NCI-H2196 treated with DMSO at 0.1 percent for 48 hours (cell line): ENCODE results near the gene C12orf42.

Experiments
- DNase-seq: peaks from one replicate; lab custom pipeline; 2025; ENCODE audit not compliant: unreplicated experiment; lab: John Stamatoyannopoulos, UW

C12orf42 gene

DNA sequence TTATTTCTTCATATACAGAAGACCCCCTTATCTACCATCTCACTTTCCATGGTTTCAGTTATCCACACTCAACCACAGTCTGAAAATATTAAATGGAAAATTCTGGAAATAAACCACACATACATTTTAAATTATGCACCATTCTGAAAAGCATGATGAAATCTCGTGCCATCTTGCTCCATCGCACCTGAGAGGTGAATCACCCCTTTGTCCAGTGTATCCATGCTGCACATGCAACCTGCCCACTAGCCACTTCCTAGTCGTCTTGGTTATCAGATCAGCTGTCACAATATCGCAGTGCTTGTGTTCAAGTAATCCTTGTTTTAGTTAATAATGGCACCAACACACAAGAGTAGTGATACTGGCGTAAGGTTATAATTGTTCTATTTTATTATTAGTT, 145.7 kb downstream of the C12orf42 start:
- DNase-seq, result no peak

DNA sequence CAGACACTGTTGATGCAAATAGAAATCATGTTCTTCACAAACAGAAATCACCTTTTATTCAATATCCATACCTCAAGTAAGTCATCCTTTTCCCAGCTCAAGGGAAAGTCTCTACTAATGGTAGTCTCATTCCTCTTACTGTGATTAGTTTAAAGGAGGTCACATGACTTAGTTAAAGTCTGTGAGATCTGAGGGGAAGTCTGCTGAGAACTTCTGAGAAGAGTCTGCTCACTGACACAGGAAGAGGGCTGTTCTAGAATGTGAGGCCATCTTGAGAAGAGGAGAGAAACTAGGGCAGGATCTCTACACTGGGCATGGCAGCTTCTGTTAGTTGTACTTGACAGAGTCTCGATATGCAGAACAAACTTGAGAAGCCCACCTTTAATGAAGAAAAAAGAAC, 146.8 kb downstream of the C12orf42 start:
- DNase-seq, result no peak

DNA sequence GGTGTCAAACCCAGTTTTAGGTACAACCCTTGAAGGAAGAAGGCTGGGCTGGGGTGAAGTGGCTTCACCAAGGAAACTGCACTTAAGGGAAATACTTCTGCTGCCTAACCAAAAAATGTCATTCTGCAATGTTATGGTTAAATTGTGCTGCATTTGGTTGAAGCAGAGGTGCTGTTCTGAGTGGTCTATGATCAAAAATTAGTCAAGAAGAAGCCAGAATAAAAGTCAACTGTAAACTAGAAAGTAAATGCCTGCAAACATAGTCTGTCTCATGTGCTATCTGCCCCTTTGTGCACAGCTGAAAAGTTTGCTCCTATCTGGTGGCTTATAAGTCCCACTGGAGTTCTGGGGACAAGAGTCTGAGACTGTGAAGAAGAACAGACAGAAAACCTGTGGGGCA, 158.8 kb downstream of the C12orf42 start:
- no peak for DNase-seq

GRCh38 chr12:103334466-103334865, 161.3 kb downstream of the C12orf42 start:
- DNase-seq, result no peak

DNA sequence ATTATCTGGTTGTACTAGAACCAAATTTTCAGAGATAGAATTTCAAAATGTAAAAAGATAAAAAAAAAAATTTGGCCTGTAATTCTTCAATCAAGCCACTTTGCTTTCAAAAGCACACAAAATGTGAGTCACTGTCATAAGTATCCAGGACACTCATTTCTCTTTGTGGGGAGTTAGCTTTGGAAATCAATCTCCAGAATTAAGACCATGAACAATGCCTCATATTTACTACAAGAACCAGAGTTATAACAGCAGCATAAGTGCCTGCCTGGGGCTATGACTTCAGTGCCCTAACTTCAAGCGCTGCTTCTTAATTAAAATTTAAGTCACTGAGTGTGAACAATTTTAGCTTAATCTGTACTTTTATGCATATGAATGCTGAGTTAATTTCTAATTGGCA, 162.1 kb downstream of the C12orf42 start:
- no peak for DNase-seq

GRCh38 chr12:103331643-103332042, 164.1 kb downstream of the C12orf42 start:
- no peak for DNase-seq

GRCh38 chr12:103330672-103331071, 165.1 kb downstream of the C12orf42 start:
- DNase-seq, result no peak

DNA sequence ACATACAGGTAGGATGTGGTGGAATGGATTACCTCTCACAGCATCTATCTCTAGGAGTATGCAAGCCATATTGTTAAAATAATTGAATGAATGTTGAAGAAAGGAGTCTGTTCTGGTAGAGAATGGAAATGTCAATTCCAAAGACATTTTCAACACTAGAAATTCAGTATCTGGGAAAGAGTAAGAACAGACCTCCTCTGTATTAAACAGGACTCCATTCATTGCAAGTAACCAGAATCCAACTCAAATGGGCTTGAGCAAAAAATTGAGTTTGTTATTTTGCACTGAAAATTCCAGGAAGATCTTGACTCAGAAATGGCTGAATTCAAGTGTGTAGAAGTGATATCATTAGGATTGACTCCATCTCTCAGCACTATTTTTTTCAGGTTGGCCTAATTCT, 168.1 kb downstream of the C12orf42 start:
- no peak for DNase-seq

DNA sequence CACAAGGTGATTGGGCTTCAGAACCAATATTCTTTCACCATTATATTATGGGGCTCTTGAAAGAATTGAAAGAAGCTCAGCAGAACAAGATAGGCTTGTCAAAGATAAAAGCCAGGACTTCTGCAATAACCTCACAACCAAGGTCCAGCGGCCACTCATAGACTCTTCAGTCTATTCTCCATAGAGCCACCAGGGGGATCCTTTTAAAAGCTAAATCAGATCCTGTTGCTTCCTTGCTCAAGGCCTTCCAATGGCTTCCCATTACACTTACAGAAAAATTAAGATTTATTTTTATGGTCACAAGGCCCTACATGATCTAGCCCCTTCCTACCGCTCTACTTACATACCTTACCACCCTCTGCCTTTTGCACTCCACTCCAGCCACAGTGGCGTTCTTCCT, 169.6 kb downstream of the C12orf42 start:
- no peak for DNase-seq

DNA sequence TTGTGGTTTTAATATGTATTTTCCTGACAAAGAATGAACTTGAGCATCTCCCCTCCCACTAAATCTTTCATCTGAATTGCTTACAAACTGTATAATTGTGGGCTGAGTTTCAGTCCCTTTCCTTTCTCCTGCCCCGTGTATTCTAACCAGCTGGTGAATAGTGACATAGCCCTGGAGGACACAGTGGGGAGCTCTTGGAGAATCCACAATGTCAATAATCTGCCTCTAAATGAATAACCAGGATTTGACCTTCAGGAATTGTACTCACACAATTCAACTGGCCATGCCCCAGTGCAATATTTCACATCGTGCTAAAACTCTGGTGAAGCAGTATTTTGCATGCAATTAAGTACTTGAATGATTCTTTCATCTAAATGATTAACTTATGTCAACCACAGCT, 177.2 kb downstream of the C12orf42 start:
- no peak for DNase-seq

DNA sequence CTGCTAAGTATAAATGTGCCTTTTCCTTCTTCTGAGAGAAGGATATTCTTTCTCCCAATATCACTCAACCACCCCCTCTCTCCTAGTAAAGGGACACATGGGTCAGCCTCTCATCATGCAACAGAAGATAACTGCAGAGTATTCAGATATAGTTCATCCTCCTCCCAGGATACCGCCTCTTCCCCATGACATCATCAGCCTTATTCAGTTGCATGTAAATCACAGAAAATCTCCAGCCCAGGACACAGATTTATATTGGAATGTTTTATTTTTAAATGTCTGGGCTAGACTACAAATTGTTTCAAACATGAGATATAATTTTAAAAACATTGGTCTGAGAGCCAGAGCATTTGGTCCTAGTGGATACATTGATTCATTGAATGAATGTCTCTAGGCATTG, 178.5 kb downstream of the C12orf42 start:
- no peak for DNase-seq

DNA sequence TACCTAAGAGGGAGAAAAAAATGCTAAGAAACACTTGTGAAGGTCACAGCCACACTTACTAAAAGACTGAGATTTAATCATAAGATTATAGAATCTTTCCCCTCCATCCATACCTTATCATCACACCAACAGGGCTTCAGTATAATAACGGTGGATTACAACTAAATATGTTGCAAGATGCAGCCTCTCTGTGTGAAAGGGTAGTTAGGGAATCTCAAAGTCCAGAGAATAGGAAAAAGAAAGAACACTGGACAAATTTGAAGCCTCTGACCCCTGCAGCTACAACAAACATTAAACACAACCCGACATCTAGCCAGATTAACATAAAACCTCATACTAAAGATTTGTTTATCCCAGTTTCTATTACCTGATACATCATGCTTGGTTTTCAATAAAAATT, 181.0 kb downstream of the C12orf42 start:
- no peak for DNase-seq

DNA sequence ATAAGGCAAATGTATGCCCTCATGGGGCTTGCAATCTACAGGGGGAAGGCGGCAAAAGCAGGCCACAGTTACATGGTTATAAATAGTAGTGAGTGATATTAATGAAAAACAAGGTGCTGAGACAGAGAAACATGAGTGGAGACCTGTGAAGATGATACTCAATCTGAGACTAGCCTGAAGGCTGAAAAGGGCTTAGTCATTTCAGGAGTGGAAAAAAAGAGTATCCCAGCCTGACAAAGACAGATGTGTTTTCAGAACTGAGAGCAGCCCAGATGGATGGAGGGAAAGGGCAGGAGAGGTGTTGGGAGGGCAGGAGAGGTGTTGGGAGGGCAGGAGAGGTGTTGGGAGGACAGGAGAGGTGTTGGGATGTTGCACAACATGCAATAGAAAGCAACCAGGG, 181.9 kb downstream of the C12orf42 start:
- no peak for DNase-seq

- DNase-seq, result no peak
Observed at GRCh38 chr12:103312742-103313354, 182.9 kb downstream of the C12orf42 start.

DNA sequence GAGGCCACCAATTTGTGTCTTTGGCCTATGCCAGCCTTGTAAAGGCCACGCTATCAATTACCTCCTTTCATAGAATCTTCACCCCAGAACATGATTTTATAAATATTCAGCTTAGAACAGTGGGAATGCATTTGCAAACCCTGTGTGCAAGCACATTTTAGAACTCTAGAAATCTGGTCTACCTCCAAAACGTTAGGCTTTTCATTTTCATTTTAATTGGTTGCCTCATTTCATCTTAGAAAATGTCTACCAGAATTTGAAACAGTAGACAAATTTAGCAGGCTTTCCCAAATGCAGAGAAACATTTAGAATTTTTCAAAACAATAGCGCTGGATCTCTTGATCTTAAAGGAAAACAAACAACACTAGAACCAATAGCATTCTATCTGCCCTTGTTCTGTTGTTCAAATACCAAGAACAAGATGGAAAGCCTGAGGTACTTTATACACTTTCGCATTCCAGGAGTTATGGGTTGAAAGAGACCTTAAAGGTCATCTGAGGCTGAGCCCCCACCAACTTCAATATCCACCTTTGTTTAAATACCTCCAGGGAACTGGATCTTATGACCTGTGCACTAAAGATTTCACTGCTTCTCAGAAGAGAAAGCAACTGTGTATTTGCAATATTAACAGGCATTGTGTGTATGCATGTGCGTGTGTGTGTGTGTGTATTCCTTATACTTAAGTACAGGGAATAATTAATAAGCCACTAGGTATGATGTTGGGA, 185.1 kb downstream of the C12orf42 start:
- no peak for DNase-seq

- DNase-seq, result no peak
Observed at GRCh38 chr12:103308396-103308795, 187.4 kb downstream of the C12orf42 start.

DNA sequence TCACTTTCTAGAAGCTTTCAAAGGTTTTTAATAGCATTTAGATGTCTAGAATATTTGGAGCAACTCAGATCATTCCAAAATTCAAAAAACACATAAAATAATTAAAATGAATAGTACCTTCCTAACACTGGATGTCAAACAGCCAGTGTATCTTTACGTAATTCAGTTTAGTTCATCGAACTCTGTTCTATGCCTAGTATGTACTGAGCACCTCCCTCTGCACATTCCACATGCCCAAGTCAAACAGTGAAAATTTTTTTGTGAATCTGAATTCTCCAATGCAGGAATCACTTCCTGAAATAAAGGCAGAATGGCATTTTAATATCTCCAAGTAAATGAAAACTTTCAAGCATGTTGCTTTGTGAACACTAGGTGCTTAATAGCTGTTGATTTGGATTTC, 192.3 kb downstream of the C12orf42 start:
- DNase-seq, result no peak

- DNase-seq, result no peak
Observed at GRCh38 chr12:103301642-103302591, 193.9 kb downstream of the C12orf42 start.

DNA sequence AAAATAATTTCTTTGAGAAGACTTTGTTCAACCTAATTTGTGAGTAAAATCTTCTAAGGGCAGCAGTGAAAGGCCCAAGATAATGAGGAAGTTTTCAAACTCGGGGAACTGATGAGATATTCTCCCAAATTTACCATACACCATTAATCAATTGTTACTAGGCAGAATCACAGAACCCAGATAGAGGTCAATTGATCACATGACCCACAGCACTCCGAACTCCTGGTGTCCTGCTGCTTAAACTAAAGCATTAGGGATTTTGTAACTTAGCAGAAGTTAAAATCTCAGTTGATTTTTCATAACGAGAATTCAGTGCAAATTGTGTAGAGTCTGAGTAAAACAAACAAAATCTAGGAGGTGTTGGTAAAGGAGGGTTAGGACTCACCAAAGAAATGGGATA, 207.8 kb downstream of the C12orf42 start:
- no peak for DNase-seq

DNA sequence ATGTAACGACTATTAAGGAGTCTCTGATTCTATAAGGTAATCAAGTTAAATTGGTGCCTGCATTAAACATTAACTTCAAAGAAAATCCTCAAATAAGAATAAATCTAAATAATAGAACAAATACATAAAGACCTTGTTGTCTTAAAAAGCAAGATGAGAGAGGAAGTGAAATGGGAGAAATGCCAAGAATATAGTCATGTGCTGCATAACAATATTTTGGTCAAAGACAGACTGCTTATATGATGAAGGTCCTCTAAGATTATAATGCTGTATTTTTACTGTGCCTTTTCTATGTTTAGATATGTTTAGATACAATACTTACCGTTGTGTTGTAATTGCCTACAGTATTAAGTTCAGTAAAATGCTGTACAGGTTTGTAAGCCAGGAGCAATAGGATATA, 213.6 kb downstream of the C12orf42 start:
- no peak for DNase-seq

GRCh38 chr12:103279444-103279843, 216.3 kb downstream of the C12orf42 start:
- no peak for DNase-seq

DNA sequence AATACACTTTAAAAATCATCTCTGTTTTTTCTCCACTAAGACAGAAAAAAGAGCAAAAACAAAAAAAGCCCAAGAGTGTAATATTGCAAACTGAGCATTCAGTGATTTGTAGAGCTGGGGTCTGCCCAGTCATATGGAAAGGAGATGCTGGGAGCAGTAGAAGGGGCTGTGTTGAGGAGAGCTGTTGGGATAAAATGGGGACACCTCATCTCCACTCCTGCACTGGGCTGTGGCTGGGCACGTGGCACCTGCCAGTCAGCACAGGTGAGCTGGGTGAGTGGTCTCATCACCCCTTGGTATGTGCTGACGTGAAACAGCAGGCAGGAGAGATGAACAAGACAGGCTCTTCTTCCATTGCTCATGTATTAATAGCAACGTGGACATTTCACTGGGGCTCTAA, 217.4 kb downstream of the C12orf42 start:
- DNase-seq, result no peak
